Ishikawa (cell line): ENCODE data around the gene HMG20A.

Experiments
- CEBPB ChIP-seq: IDR thresholded peaks from 2 replicates; pipeline ENCODE4 v1.6.1; 2012
- CREB1 ChIP-seq: IDR thresholded peaks from 2 replicates; pipeline ENCODE4 v1.6.1; 2012; ENCODE audit warnings: low read depth
- EGR1 ChIP-seq: IDR thresholded peaks from 2 replicates; pipeline ENCODE4 v1.6.1; 2012
- EP300 ChIP-seq: IDR thresholded peaks from 2 replicates; pipeline ENCODE4 v1.6.1; 2012; ENCODE audit warnings: borderline replicate concordance
- FOXM1 ChIP-seq: IDR thresholded peaks from 2 replicates; pipeline ENCODE4 v1.6.1; 2012; ENCODE audit warnings: low read depth, borderline replicate concordance
- NFIC ChIP-seq: IDR thresholded peaks from 2 replicates; pipeline ENCODE4 v1.6.1; 2012
- RAD21 ChIP-seq: IDR thresholded peaks from 2 replicates; pipeline ENCODE4 v1.6.1; 2012; ENCODE audit warnings: low read depth
- TAF1 ChIP-seq: IDR thresholded peaks from 2 replicates; pipeline ENCODE4 v1.6.1; 2012; ENCODE audit warnings: low read depth, mild to moderate bottlenecking
- TCF12 ChIP-seq: IDR thresholded peaks from 2 replicates; pipeline ENCODE4 v1.6.1; 2012; ENCODE audit warnings: low read depth
- TEAD4 ChIP-seq: IDR thresholded peaks from 2 replicates; pipeline ENCODE4 v1.6.1; 2012
- USF1 ChIP-seq: IDR thresholded peaks from 2 replicates; pipeline ENCODE4 v1.6.1; 2012
- YY1 ChIP-seq: IDR thresholded peaks from 2 replicates; pipeline ENCODE4 v1.6.1; 2012; ENCODE audit warnings: low read depth
- ZBTB7A ChIP-seq: IDR thresholded peaks from 2 replicates; pipeline ENCODE4 v1.6.1; 2012; ENCODE audit warnings: low read depth
- TF ChIP-seq, protein P1 (sequence below): IDR thresholded peaks from 2 replicates; pipeline ENCODE4 v1.6.1; 2012; ENCODE audit warnings: low read depth, mild to moderate bottlenecking
- TF ChIP-seq, protein P2 (sequence below): IDR thresholded peaks from 2 replicates; pipeline ENCODE4 v1.6.1; 2012

Gene HMG20A

GRCh38 chr15:77440378-77440999 is 19.8 kb downstream of the HMG20A start:
- TF ChIP-seq ZBTB7A = no peak
- TF ChIP-seq FOXM1 = no peak
- no peak for TF ChIP-seq EGR1
- no peak for TF ChIP-seq TAF1
- no peak for TF ChIP-seq RAD21
- no peak for TF ChIP-seq USF1
- no peak for TF ChIP-seq NFIC
- TF ChIP-seq CEBPB = no peak
- no peak for TF ChIP-seq TEAD4
- TF ChIP-seq CREB1 = no peak
- TF ChIP-seq, protein P1, sequence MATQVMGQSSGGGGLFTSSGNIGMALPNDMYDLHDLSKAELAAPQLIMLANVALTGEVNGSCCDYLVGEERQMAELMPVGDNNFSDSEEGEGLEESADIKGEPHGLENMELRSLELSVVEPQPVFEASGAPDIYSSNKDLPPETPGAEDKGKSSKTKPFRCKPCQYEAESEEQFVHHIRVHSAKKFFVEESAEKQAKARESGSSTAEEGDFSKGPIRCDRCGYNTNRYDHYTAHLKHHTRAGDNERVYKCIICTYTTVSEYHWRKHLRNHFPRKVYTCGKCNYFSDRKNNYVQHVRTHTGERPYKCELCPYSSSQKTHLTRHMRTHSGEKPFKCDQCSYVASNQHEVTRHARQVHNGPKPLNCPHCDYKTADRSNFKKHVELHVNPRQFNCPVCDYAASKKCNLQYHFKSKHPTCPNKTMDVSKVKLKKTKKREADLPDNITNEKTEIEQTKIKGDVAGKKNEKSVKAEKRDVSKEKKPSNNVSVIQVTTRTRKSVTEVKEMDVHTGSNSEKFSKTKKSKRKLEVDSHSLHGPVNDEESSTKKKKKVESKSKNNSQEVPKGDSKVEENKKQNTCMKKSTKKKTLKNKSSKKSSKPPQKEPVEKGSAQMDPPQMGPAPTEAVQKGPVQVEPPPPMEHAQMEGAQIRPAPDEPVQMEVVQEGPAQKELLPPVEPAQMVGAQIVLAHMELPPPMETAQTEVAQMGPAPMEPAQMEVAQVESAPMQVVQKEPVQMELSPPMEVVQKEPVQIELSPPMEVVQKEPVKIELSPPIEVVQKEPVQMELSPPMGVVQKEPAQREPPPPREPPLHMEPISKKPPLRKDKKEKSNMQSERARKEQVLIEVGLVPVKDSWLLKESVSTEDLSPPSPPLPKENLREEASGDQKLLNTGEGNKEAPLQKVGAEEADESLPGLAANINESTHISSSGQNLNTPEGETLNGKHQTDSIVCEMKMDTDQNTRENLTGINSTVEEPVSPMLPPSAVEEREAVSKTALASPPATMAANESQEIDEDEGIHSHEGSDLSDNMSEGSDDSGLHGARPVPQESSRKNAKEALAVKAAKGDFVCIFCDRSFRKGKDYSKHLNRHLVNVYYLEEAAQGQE = no peak

DNA sequence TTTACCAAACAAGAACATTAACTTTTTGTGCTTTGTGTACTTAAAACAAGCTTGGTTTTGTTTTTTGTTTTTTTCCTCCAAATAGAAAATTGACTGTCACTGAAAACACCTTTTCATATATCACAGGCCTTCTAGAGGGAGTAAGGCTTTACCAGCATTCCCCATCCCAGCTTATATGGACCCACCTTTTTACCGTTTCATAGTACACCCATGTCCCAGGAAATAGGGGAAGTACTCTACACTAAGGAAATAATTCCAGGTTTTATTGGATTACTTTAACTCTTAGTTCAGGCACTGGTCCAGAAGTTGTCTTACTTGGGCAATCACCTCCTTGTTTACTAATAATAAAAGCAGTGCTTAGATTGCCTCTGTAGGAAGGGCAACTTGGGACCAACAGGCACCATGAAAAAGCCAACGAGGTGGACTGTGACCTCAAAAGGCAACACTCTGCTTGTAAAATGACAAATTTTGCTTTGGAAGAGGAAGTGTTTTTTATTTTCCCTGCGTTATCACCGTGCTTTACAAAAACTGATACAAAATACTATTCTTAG is 26.2 kb downstream of the HMG20A start:
- no peak for TF ChIP-seq RAD21
- TF ChIP-seq EP300 = no peak
- no peak for TF ChIP-seq TCF12
- no peak for TF ChIP-seq CREB1
- no peak for TF ChIP-seq ZBTB7A
- no peak for TF ChIP-seq CEBPB
- no peak for TF ChIP-seq YY1
- TF ChIP-seq, protein P2, sequence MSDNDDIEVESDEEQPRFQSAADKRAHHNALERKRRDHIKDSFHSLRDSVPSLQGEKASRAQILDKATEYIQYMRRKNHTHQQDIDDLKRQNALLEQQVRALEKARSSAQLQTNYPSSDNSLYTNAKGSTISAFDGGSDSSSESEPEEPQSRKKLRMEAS = no peak
- TF ChIP-seq TAF1 = no peak
- TF ChIP-seq, protein P1 = no peak
- no peak for TF ChIP-seq USF1

- TF ChIP-seq, protein P2 = no peak
- TF ChIP-seq, protein P1 = no peak
- TF ChIP-seq USF1 (no peak), TAF1 (no peak), EP300 (no peak), NFIC (no peak), RAD21 (no peak), YY1 (no peak), EGR1 (no peak), ZBTB7A (no peak), CREB1 (no peak), CEBPB (no peak), FOXM1 (no peak), TCF12 (no peak), TEAD4 (no peak)
Measured at GRCh38 chr15:77454265-77454664, 33.6 kb downstream of the HMG20A start.

GRCh38 chr15:77454951-77455350 is 34.3 kb downstream of the HMG20A start:
- TF ChIP-seq, protein P1 = no peak
- no peak for TF ChIP-seq TEAD4
- no peak for TF ChIP-seq TCF12
